NCI-H748 (cell line): ENCODE data around the gene AGBL5.

Experiments
- DNase-seq: peaks from one replicate; lab custom pipeline; 2025; ENCODE audit not compliant: unreplicated experiment; lab: John Stamatoyannopoulos, UW

The AGBL5 gene

DNA sequence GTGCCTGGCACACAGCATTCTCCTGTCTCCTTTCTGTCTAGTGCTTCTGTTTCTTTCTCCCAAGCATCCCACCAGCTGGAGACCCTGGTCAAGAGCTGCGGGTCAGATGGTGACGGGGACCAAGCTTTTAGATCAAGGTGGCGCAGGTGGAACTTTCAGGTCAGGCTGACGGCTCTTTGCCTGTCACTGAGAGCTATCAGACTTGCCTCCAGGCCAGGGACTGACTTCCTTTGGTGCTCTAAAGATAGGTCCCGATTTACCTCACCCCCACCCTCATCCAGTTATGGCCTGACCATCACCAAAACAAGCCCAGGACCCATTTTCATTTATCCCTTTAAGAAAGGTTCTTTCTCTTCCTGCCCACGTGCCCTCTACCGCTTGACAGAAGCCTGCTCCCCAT lies 25.8 kb downstream of the AGBL5 start:
- no peak for DNase-seq

DNA sequence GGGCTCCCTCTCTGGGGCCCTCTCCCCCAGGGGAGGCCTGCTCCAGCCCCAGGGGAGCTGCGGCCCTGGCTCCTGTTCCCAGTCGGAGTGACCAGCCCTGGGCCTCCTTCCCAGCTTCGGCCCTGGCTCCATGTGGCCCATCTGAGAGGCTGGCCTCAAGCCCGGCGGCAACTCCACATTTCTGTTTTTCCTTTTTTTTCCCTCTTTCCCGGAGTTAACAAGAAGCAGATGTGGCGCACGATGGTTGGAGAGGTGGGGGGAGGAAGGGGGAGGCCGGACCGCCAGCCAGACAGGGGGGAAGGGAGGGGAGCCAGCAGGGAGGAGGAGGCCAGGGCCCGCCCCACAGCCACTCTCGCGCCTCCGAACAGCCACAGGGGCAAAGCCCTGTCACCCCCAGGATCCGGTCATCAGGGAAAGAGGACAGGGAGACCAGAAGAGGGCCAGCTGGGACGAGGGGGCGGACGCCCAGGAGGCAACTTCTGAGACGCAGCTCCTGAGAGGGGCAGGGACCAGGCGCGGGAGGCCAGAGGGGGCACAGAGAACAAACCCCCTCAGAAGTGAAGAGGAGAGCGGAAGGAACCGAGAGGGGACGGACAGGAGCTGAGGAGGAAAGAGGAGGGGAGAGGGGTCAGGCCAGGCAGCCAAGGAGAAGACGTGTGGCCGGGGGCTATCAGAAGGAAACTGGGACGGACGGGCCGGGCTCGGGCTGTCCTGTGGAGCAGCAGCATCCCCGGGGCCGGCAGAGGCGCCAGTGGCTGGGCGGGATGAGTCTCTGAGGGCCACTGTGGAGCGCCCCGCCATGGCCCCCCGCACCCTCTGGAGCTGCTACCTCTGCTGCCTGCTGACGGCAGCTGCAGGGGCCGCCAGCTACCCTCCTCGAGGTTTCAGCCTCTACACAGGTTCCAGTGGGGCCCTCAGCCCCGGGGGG lies 27.1 kb downstream of the AGBL5 start, which contains the start of gene EMILIN1:
Gene EMILIN1 (plus strand): TSS at position 349 of the 928 bp plus-strand sequence. CDS start 451 bp downstream, at position 800.
- DNase-seq, result no peak

GRCh38 chr2:27079233-27080139 lies 28.0 kb downstream of the AGBL5 start:
- DNase-seq, result no peak

DNA sequence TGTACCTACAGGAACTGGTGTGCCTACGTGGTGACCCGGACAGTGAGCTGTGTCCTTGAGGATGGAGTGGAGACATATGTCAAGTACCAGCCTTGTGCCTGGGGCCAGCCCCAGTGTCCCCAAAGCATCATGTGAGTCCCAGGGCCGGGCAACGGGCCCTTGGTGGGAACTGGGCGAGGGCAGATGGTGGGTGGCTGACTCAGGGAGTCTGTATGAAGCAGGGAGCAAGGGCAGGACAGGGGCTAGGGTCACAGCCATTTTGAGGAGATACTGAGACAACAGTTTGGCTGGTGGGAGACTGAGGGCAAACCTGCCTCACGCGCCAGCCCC lies 28.6 kb downstream of the AGBL5 start:
- no peak for DNase-seq

- no peak for DNase-seq
These were observed 29.1 kb downstream of the AGBL5 start for GRCh38 chr2:27080603-27080936.

DNA sequence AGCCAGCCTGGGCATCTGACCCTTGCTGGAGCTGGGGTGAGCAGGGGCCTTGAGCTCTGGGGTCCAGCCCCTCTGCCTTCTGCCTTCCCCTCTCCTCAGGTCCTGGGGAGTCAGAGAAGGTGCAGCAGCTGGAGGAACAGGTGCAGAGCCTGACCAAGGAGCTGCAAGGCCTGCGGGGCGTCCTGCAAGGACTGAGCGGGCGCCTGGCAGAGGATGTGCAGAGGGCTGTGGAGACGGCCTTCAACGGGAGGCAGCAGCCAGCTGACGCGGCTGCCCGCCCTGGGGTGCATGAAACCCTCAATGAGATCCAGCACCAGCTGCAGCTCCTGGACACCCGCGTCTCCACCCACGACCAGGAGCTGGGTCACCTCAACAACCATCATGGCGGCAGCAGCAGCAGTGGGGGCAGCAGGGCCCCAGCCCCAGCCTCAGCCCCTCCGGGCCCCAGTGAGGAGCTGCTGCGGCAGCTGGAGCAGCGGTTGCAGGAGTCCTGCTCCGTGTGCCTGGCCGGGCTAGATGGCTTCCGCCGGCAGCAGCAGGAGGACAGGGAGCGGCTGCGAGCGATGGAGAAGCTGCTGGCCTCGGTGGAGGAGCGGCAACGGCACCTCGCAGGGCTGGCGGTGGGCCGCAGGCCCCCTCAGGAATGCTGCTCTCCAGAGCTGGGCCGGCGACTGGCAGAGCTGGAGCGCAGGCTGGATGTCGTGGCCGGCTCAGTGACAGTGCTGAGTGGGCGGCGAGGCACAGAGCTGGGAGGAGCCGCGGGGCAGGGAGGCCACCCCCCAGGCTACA lies 30.7 kb downstream of the AGBL5 start:
- no peak for DNase-seq

- DNase-seq, result no peak
These were observed 31.4 kb downstream of the AGBL5 start for GRCh38 chr2:27082773-27083409.

DNA sequence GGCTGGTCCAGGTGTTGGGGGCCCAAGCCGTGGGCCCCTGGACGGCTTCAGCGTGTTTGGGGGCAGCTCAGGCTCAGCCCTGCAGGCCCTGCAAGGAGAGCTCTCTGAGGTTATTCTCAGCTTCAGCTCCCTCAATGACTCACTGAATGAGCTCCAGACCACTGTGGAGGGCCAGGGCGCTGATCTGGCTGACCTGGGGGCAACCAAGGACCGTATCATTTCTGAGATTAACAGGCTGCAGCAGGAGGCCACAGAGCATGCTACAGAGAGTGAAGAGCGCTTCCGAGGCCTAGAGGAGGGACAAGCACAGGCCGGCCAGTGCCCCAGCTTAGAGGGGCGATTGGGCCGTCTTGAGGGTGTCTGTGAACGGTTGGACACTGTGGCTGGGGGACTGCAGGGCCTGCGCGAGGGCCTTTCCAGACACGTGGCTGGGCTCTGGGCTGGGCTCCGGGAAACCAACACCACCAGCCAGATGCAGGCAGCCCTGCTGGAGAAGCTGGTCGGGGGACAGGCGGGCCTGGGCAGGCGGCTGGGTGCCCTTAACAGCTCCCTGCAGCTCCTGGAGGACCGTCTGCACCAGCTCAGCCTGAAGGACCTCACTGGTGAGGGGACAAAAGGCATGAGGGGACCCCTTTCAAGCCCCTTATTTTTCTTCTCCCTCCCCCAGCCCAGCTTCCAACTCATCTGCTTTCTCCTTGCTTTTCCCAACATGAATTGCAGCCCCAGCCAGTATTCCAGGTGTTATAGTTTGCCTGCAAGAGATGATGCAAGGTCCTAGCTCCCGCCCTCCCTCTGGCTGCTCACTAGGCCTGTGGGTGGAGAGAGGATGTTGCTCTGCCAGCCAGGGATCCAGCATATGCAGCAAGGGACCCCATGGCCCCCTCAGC lies 32.2 kb downstream of the AGBL5 start:
- DNase-seq, result no peak

DNA sequence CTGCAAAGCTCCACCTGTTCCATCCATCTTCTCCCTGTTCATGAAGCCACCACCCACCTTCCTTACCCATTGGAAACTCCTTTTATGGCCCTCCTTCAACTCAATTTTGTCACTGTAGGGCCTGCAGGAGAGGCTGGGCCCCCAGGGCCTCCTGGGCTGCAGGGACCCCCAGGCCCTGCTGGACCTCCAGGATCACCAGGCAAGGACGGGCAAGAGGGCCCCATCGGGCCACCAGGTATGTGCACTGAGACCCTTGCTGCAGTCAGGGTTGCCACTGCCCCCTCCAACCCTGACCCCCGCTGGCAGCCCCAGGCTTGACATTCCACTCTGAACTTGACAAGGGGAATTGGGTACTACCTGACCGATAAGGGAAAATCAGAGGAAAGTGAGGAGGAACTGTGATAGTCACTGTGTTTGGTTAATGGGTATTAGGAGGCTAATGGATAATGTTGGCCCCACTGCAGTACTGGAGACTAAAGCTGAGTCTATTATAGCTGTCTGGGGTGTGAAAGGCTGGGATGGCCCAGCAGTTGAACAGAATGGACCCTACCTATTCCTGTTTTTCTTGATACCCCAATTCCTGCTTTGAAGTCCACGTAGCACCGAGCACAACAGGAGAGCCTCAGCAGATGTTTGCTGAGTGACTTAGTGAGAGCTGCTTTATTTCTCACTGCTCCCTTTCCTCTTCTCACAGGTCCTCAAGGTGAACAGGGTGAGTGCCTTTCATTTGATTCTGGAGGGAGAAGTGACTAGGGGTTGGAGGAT lies 33.0 kb downstream of the AGBL5 start:
- no peak for DNase-seq

DNA sequence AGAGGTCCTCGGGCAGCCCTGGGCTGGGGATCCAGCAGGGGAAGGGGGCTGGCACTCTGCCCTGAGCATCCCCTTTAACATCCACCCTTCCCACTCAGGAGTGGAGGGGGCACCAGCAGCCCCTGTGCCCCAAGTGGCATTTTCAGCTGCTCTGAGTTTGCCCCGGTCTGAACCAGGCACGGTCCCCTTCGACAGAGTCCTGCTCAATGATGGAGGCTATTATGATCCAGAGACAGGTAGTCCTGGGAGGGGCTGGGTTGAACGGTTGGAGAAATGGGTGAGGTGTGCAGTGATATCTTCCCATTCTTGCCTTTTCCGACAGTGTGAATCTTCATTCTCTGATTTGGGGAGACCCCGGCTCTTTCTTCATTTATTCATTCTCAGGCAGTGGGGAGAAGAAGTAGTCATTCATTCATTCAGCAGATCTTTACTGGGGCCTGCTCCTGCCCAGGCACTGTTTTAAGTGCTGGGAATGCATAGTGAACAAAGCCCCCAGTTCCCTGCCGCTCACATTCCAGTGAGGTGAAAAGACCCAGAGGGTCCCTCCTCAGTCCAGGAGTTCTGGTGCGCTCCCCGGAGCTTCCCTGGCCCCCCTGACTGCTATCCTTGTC lies 33.7 kb downstream of the AGBL5 start:
- DNase-seq, result no peak

- DNase-seq, result peak; percentile 74
These were observed 34.2 kb downstream of the AGBL5 start for GRCh38 chr2:27085673-27086089.

DNA sequence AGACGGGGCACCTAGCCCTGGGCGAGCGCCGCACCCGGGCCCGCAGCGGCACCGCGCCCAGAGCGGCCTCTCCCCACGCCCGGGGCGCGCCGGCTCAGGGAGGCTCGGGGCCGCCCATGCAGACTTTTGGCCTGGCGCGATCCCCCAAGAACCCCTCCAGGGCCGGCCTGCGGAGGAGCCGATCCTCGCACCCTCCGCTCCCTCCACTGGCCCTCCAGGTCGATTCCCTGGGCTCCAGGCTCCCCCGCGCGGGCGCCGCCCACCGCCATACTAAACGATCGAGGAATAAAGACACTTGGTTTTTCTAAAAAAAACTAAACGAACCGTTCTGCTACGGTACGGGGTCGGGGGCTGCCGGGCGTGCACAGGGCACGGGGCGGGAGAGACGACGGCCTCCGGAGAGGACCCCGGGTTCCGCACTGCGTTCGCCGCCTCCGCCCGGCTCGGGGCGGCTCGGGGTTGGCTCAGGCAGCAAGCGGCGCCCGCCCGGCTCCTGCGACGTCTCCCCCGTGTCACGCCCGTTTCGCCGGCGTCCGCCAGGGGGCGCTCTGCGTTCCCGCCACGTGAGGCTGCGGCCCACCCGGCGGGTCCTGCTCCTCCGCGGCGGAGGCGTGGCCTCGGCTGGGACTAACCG lies 34.7 kb downstream of the AGBL5 start:
- peak; percentile 93 for DNase-seq

GRCh38 chr2:27086724-27087593 lies 35.5 kb downstream of the AGBL5 start, which contains the start of gene KHK:
Gene KHK (plus strand): TSS chr2:27086772. CDS start chr2:27087260, 488 bp downstream.
- DNase-seq, result peak; percentile 84

GRCh38 chr2:27087823-27088410 lies 36.4 kb downstream of the AGBL5 start:
- no peak for DNase-seq

- DNase-seq, result no peak
These were observed 37.2 kb downstream of the AGBL5 start for GRCh38 chr2:27088634-27089033.

GRCh38 chr2:27089111-27089954 lies 37.9 kb downstream of the AGBL5 start:
- DNase-seq, result no peak
